ENCODE measurements around the gene SNRNP27. TPM values are rescaled to one million over a fixed set of nuclear protein-coding genes. Genes with fewer than 3 reads are reported as not detected.

The SNRNP27 gene
- total and polyA plus RNA-seq, 9 of the 15 experiments (the other 6 are each of a cell fraction or from before 2014, with no cell fraction given), result 29.2 to 102 (median 65.7) TPM

DNA sequence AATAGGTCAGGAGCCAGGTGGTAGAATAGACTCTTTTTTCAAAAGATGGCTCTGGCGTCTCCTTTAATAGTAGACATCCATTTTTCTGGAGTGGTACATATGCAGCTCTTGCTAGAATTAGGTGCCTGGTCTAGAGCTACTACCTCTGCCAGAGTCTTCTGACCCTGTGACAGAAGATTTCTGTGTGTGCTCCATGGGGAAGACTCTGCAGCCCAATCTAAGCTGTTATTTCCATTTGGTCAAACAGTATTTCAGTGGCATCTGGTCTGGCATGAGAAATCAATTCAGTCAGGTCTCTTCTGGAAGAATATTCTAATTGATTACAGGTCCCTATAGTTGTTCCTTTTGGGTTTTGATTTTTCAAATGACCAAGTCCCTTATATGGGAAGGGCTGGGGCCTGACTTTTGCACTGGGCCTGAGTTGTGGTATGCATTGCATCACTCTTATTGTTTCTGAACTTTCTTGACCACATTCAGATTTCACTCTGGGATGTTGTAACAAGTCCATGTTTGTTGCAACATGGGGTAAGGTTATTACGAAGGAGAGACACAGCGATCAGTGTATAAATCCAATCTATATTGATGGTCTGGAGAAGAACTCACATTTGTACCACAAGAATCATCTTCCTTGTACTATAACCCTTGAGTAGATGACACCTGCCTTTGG is 33.2 kb downstream of the SNRNP27 start (continued):
- TF ChIP-seq NFXL1 (CRISPR knock-in tag; IDR thresholded peaks at IDR 0.05) (no peak), FOXK2 (conservative IDR thresholded peaks at IDR 0.05 in 1 of 2, IDR thresholded peaks at IDR 0.05 in 1 of 2; ENCODE audit: low read depth in 2 of 2) (no peak), ZNF239 (CRISPR knock-in tag; IDR thresholded peaks at IDR 0.05) (no peak), GTF2A2 (tag; IDR thresholded peaks at IDR 0.05) (no peak), BMI1 (IDR thresholded peaks at IDR 0.05; ENCODE audit: low read length) (no peak), SOX6 (IDR thresholded peaks at IDR 0.05) (peak; percentile 69), TRIM24 (IDR thresholded peaks at IDR 0.05) (peak in 1 of 2 experiments; percentile 59; a peak in 1 of 4 replicates), ZNF699 (CRISPR knock-in tag; IDR thresholded peaks at IDR 0.05; ENCODE audit: insufficient replicate concordance) (no peak), PML (IDR thresholded peaks at IDR 0.05; ENCODE audit: low read length) (no peak), WHSC1 (IDR thresholded peaks at IDR 0.05; ENCODE audit: low read length) (no peak), TAF7 (tag; IDR thresholded peaks at IDR 0.05) (no peak), ZNF224 (CRISPR knock-in tag; IDR thresholded peaks at IDR 0.05) (no peak), HDGF (IDR thresholded peaks at IDR 0.05) (no peak), TGIF2 (CRISPR knock-in tag; IDR thresholded peaks at IDR 0.05) (no peak), POLR2A (conservative IDR thresholded peaks at IDR 0.05) (no peak), BDP1 (IDR thresholded peaks at IDR 0.05; ENCODE audit: insufficient read depth, insufficient read length) (no peak), ESRRB (CRISPR knock-in tag; IDR thresholded peaks at IDR 0.05; ENCODE audit: borderline replicate concordance) (no peak), KDM1A (IDR thresholded peaks at IDR 0.05) (no peak), PHF20 (IDR thresholded peaks at IDR 0.05; ENCODE audit: partially characterized antibody) (no peak), MBD2 (IDR thresholded peaks at IDR 0.05; ENCODE audit: borderline replicate concordance, low read depth) (no peak), NFATC3 (IDR thresholded peaks at IDR 0.05) (no peak)
- TF ChIP-seq, protein P1, sequence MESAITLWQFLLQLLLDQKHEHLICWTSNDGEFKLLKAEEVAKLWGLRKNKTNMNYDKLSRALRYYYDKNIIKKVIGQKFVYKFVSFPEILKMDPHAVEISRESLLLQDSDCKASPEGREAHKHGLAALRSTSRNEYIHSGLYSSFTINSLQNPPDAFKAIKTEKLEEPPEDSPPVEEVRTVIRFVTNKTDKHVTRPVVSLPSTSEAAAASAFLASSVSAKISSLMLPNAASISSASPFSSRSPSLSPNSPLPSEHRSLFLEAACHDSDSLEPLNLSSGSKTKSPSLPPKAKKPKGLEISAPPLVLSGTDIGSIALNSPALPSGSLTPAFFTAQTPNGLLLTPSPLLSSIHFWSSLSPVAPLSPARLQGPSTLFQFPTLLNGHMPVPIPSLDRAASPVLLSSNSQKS (CRISPR knock-in tag; IDR thresholded peaks at IDR 0.05), result no peak
